ENCODE results near the gene ZNF793.

GRCh38 chr19:37507167-37507464, 377 bp downstream of the ZNF793 start:
- no peak for TF ChIP-seq CTCF (conservative IDR thresholded peaks at IDR 0.05; ENCODE audit: low read length)
- no peak for TF ChIP-seq EZH2phosphoT487 (IDR thresholded peaks at IDR 0.05; ENCODE audit: borderline replicate concordance, low read depth, low read length)

Data from OCI-LY7 (cell line).